ENCODE results near the gene GIPC3.
"Not testable (repeated sequence)": the region's sequence is repeated elsewhere in the genome, so short reads cannot be mapped to it uniquely, and the experiment has no call there.

Gene GIPC3

GRCh38 chr19:3626473-3627350 is 41.4 kb downstream of the GIPC3 start, which contains the start of gene CACTIN:
TSS of gene CACTIN (minus strand) at chr19:3626790. CDS start at chr19:3626762, 28 bp downstream.
- in situ Hi-C loops (cut with HindIII; ENCODE audit: low pct_ligation_motif_present, low pct_unique_long_range_greater_than_20kb, low sequenced_read_pairs): no loop called here
- peak; percentile 97 for DNase-seq

- DNase-seq: no peak
- in situ Hi-C loops (cut with HindIII; ENCODE audit: low pct_ligation_motif_present, low pct_unique_long_range_greater_than_20kb, low sequenced_read_pairs): no loop called here
Observed at GRCh38 chr19:3627351-3627723, 42.1 kb downstream of the GIPC3 start.

DNA sequence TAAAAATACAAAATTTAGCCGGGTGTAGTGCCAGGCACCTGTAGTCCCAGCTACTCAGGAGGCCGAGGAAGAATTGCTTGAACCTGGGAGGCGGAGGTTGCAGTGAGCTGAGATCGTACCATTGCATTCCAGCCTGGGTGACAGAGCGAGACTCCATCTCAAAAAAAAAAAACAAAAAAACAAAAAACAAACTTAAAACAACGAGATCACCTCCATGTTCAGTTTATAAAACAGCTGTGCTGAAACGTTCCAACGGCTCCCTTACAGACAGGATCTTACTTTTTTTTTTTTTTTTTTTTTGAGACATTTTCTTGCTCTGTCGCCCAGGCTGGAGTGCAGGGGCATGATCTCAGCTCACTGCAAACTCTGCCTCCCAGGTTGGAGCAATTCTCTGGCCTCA is 43.5 kb downstream of the GIPC3 start:
- in situ Hi-C loops (cut with HindIII; ENCODE audit: low pct_ligation_motif_present, low pct_unique_long_range_greater_than_20kb, low sequenced_read_pairs); DNase-seq: not testable (repeated sequence)

DNA sequence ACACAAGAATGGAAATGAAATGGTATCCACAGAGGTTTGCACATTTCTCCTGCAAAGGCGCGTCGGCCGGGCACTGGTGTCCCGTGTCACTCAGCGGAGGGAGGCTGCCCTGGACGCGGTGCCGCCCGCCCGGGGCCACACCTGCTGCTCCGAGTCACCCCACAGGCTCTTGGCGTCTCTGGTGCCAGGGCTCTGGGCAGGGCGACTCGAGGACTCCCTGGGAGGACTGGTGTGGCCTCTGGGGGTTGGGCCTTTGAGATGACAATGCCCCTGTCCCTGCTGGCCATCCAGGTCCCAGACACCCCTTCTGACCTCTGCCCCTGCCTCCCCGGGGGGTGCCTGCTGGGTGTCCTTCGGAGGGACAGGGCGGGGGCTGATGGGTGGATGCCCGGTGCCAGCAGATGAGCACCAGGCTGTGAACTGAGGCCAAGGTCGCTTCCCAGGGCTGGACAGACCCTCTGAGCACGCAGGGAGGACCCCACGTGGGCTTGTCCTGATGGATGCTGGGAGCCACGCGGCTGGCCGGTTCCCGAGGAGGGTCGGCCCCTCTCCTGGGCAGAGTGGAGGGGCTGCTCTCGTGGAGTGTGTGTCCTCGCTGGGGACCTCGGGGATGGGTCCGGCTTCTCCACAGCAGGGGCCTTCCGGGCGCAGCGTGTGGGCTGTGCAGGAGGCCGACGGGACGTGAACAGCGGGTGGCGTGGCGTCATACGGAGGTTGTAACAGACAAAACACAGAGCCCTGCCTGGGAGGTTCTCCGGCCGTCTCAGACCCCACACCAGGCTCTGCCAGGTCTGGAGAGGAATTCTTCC is 46.0 kb downstream of the GIPC3 start:
- in situ Hi-C loops (cut with HindIII; ENCODE audit: low pct_ligation_motif_present, low pct_unique_long_range_greater_than_20kb, low sequenced_read_pairs): no loop called here

GRCh38 chr19:3632098-3632497 is 46.8 kb downstream of the GIPC3 start:
- in situ Hi-C loops (cut with HindIII; ENCODE audit: low pct_ligation_motif_present, low pct_unique_long_range_greater_than_20kb, low sequenced_read_pairs): no loop called here
- no peak for DNase-seq

More for the DNA sequence above, 46.0 kb downstream of the GIPC3 start:
- DNase-seq: no peak

- no peak for DNase-seq
- in situ Hi-C loops (cut with HindIII; ENCODE audit: low pct_ligation_motif_present, low pct_unique_long_range_greater_than_20kb, low sequenced_read_pairs): no loop called here
Observed at GRCh38 chr19:3632739-3633558, 47.7 kb downstream of the GIPC3 start.

- in situ Hi-C loops (cut with HindIII; ENCODE audit: low pct_ligation_motif_present, low pct_unique_long_range_greater_than_20kb, low sequenced_read_pairs): no loop called here
- no peak for DNase-seq
Observed at GRCh38 chr19:3633559-3633988, 48.3 kb downstream of the GIPC3 start.

DNA sequence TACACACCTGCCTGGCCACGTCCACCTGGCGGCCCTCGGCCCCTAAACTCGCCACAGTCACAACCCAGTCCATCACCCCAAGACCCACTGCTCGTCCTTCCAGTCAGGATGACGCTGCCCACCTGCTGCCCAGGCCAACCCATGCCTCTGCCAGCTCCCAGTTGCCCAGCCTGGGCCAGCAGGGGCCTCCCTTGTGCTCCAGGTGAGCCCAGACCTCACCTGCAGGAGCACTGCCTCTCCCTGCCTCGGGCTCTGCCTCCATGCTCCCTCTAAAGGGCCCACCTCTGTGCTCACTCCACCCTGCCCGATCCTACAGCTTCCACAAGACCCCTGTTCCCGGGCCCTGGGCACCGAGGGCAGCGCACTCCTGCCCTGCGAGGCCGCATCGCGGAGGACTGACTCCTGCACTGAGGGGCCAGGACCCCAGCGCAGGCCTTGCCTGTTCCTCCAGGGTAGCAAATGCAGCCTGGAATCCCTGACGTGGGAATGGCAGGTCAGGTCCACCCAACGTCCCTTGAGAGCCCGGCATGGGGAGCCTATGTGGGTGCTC is 49.3 kb downstream of the GIPC3 start:
- in situ Hi-C loops (cut with HindIII; ENCODE audit: low pct_ligation_motif_present, low pct_unique_long_range_greater_than_20kb, low sequenced_read_pairs): no loop called here
- no peak for DNase-seq

DNA sequence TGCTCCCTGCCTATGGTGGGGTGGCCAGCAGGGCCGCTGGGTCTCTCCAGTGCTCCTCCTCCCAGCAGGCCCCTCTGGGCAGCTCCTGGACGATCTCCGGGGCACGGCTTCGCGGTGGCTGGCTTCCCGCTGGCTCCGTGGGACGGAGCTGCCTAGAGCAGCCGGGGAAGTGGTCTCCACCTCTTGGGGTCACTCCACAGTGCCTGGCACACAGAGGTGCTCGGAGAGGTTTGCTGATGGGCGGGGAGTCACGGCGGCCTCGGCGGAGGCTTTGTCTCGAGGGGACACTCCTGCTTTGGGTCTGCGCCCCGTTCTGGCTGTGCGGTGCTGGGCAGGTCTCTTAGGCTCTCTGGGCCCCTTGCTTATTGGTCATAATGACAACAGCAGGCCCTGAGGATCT is 51.2 kb downstream of the GIPC3 start:
- DNase-seq: no peak
- in situ Hi-C loops (cut with HindIII; ENCODE audit: low pct_ligation_motif_present, low pct_unique_long_range_greater_than_20kb, low sequenced_read_pairs): no loop called here

DNA sequence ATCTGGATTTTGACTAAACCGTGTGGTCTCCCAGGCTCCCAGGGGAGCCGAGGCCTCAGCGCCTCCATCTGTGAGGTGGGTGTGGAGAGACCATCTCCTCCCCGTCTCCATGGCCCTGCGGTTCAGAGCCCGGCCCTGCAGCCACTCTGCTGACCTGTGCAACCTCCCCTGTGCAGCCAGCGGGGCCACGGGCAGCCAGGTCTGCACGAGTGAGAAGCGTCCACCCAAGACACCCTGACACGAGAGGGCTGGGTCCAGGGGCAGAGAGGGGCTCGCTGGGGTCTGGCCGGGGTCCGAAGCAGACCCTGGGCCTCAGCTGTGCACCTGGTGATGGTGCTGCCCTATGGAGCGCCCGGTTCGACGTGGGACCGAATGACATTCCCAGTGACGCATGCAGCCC is 51.7 kb downstream of the GIPC3 start:
- in situ Hi-C loops (cut with HindIII; ENCODE audit: low pct_ligation_motif_present, low pct_unique_long_range_greater_than_20kb, low sequenced_read_pairs): no loop called here
- no peak for DNase-seq

DNA sequence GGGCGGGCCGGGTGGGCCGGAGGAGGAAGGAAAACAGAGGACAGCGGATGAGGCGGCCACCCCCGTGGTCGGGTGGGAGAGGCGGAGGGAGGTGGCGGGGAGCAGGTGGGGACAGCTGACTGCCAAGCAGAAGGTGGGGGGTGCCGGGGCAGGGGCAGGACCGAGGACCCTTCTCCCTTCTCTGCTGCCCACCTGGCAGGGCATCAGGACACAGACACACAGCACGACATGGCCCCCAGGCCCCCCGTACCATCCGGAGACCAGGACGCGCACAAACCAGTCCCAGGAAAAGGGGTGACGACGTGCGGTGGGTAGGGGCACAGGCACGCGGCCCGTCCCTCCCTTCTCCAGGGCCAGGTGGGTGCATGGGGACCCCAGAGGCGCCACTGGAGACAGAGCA is 52.3 kb downstream of the GIPC3 start:
- DNase-seq: no peak
- in situ Hi-C loops (cut with HindIII; ENCODE audit: low pct_ligation_motif_present, low pct_unique_long_range_greater_than_20kb, low sequenced_read_pairs): no loop called here

- in situ Hi-C loops (cut with HindIII; ENCODE audit: low pct_ligation_motif_present, low pct_unique_long_range_greater_than_20kb, low sequenced_read_pairs): no loop called here
- no peak for DNase-seq
Observed at GRCh38 chr19:3638208-3639193, 53.2 kb downstream of the GIPC3 start.

DNA sequence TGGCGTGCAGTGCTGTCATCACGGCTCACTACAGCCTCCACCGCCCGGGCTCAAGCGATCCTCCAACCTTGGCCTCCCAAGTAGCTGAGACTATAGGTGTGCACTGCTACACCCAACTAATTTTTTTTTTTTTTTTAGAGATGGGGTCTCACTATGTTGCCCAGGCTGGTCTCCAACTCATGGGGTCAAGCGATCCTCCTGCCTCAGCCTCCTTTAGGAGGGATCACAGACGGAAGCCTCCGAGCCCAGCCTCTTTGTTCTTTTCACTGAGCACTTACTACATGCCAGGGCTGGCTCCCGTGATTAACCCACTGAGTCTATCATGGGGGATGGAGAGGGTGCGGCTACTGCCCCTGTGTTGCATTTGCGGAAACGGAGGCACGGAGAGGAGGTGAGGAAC is 54.2 kb downstream of the GIPC3 start:
- DNase-seq: no peak
- in situ Hi-C loops (cut with HindIII; ENCODE audit: low pct_ligation_motif_present, low pct_unique_long_range_greater_than_20kb, low sequenced_read_pairs): no loop called here

- DNase-seq: no peak
Observed at GRCh38 chr19:3641515-3642269, 56.4 kb downstream of the GIPC3 start.

DNA sequence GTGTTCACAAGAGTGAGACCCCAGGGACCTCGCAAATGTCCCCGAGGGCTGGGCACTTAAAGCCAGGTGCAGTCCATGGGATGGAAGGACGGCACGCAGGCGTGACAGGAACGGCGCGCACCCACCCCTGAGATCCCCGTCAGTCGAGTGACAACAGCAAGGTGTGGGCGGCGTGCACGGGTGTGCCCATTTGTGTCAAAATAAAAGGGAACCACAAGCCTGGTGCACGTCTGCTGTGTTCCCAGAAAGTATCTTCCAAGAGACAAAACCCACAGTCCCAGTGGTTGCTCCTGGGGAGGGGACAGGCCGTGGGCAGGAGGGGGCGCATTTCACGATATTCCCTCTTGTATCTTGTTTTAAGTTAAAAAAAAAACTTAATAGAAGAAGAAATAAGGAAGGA is 57.0 kb downstream of the GIPC3 start:
- no peak for DNase-seq
- in situ Hi-C loops (cut with HindIII; ENCODE audit: low pct_ligation_motif_present, low pct_unique_long_range_greater_than_20kb, low sequenced_read_pairs): no loop called here

More at GRCh38 chr19:3641515-3642269, 56.4 kb downstream of the GIPC3 start:
- in situ Hi-C loops (cut with HindIII; ENCODE audit: low pct_ligation_motif_present, low pct_unique_long_range_greater_than_20kb, low sequenced_read_pairs): no loop called here
